PC-9 (cell line): ENCODE data around the gene FOXL1.

ENCODE experiments used
- EZH2 ChIP-seq: fragments of 200-600 bp; sonication (generic); IDR thresholded peaks from 2 replicates; pipeline ENCODE4 v1.8.0; 2017; ENCODE audit warnings: antibody characterized with exemption, low read depth
- TF ChIP-seq, protein P1 (sequence below): fragments of 200-600 bp; sonication (generic); conservative IDR thresholded peaks from 2 replicates; pipeline ENCODE4 v1.6.1; 2017; ENCODE audit warnings: mixed run types, antibody characterized with exemption, mild to moderate bottlenecking, moderate library complexity

DNA sequence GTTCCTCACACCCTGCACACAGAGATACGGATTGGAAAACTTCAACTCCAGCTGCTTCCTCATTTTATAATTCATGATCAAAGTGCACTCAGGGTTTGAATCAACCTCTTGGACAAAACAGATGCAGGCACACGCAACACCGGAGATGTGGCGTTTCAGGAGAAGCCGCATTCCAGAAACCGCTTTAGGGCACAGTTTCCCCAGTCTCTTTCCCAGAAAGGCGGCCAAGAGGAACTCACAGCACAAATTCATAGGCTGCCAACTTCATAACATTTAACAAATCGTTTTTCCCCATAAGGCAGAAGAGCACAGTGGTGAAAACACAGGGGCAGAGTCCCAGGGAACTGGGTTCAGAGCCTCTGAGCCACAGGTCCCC lies 31.7 kb upstream of the FOXL1 start:
- TF ChIP-seq, protein P1, sequence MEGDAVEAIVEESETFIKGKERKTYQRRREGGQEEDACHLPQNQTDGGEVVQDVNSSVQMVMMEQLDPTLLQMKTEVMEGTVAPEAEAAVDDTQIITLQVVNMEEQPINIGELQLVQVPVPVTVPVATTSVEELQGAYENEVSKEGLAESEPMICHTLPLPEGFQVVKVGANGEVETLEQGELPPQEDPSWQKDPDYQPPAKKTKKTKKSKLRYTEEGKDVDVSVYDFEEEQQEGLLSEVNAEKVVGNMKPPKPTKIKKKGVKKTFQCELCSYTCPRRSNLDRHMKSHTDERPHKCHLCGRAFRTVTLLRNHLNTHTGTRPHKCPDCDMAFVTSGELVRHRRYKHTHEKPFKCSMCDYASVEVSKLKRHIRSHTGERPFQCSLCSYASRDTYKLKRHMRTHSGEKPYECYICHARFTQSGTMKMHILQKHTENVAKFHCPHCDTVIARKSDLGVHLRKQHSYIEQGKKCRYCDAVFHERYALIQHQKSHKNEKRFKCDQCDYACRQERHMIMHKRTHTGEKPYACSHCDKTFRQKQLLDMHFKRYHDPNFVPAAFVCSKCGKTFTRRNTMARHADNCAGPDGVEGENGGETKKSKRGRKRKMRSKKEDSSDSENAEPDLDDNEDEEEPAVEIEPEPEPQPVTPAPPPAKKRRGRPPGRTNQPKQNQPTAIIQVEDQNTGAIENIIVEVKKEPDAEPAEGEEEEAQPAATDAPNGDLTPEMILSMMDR: no peak
- TF ChIP-seq EZH2: no peak
